Adrenal gland (tissue), 12 donors: Measurements from ENCODE around the gene ACTG1. TPM values are rescaled to one million over a fixed set of nuclear protein-coding genes. Genes with fewer than 3 reads are reported as not detected.

Source experiments
- DNase-seq, 7 donors: peaks; one replicate each; pipeline ENCODE4 v3.0.0-alpha.2; 2019 to 2020
- H3K27ac ChIP-seq, 5 donors: fragments of 200-600 bp; sonication (generic) in 4 of 5; 1 replicate in 3 of 5; 2 replicates in 2 of 5; pipeline versions ENCODE4 v1.5.1 to v1.8.0; 2016 to 2020; ENCODE audit warnings: mild to moderate bottlenecking in 1 of 5
- H3K27me3 ChIP-seq: fragments of 200-600 bp; 2 replicates; pipeline ENCODE4 v1.8.0; 2021
- H3K36me3 ChIP-seq, 2 donors: fragments of 200-600 bp; replicated peaks in 1 of 2; 1 replicate in 1 of 2; 2 replicates in 1 of 2; pipeline versions ENCODE4 v1.5.1 to v1.8.0; 2018 to 2022
- H3K4me1 ChIP-seq, 2 donors: fragments of 200-600 bp; replicated peaks in 1 of 2; 1 replicate in 1 of 2; 2 replicates in 1 of 2; pipeline versions ENCODE4 v1.5.1 to v1.8.0; 2018 to 2021
- H3K4me3 ChIP-seq, 4 donors: fragments of 200-600 bp; sonication (generic) in 3 of 4; one replicate each; pipeline ENCODE4 v1.5.1; 2016 to 2018
- H3K9me3 ChIP-seq, 3 donors: fragments of 200-600 bp; sonication (generic) in 1 of 3; replicated peaks in 1 of 3; 1 replicate in 2 of 3; 2 replicates in 1 of 3; pipeline versions ENCODE4 v1.5.1 to v1.8.0; 2016 to 2021
- CTCF ChIP-seq, 6 experiments: fragments of 450-650 bp in 4 of 6; fragments of 200-600 bp in 2 of 6; sonication (generic) in 1 of 6; IDR thresholded peaks; 1 replicate in 5 of 6; 2 replicates in 1 of 6; pipeline versions ENCODE4 v1.5.1 to v1.8.0; 2016 to 2021; ENCODE audit warnings: antibody characterized with exemption in 6 of 6, mild to moderate bottlenecking in 2 of 6, moderate library complexity in 1 of 6
- POLR2A ChIP-seq, 2 donors: fragments of 450-650 bp; IDR thresholded peaks; one replicate each; pipeline ENCODE4 v1.6.1; 2017; ENCODE audit warnings: antibody characterized with exemption in 2 of 2, mild to moderate bottlenecking in 2 of 2, moderate library complexity in 1 of 2
- WGBS, 4 donors: extraction: QIAGEN DNeasy Blood & Tissue Kit in 2 of 4; methylation state at CpG; one replicate each; pipeline versions ENCODE4 v1.1.5 to v1.1.7; 2013 to 2017; 5-methylcytosine and 5-hydroxymethylcytosine counted together
- intact Hi-C, 2 donors: fragments of 100-400 bp; cut with DNase I; formaldehyde crosslinking; loops; one replicate each; pipeline versions ENCODE4 v1.14.1 to v1.15.0; 2022 to 2023
- polyA plus RNA-seq, 3 donors: library from polyadenylated mRNA; stranded (reverse); fragments of 200-250 nt in 2 of 3; fragments of 350-450 nt in 1 of 3; fragmentation: Illumina TruSeq in 1 of 3; extraction: RNeasy Lipid Tissue Mini Kit (QIAGEN cat#74804) in 1 of 3; gene quantifications; one replicate each; pipeline ENCODE4 v1.2.3, GENCODE V29; 2013 to 2014
- total RNA-seq, 9 donors: library from RNA; depleted of rRNA in 4 of 9; stranded (reverse); fragments of >200 nt in 4 of 9; fragments of 120-200 nt in 1 of 9; fragmentation: NEBNext Ultra II Directional in 1 of 9; extraction: Animal tissue kit (Norgen Biotek cat#: 25700) in 1 of 9; gene quantifications; one replicate each; pipeline versions ENCODE4 v1.1.0 to v1.2.4, GENCODE V29; 2013 to 2023
- donor health status: healthy with polysubstance abuse.
- donor health status: Bipolar disorder and iron deficiency.
- donor health status: DM: yes; HTN: yes; CAD: no.
- donor health status: DM: no; HTN: no; CAD: no.
- donor health status: DM: no; HTN: no; CAD: no.
- donor health status: DM: yes; HTN: yes; CAD: no.

ACTG1 gene
- total and polyA plus RNA-seq, 12 donors, result 828 to 6,446 (median 2,144) TPM

DNA sequence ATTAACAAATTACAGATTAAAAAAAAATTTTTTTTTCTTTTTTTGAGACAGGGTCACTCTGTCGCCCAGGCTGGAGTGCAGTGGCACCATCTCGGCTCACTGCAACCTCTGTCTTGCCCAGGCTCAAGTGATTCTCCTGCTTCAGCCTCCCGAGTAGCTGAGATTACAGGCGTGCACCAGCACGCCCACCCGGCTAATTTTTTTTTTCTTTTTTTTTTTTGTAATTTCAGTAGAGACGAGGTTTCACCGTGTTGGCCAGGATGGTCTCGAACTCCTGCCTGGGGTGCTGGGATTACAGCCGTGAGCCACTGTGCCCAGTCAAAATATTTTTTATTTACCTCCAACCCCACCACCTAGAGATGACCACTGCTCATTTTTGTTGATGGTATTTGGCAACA is 25.5 kb downstream of the ACTG1 start:
- intact Hi-C loops, result loop anchor here (5.0 to 10.0 kb wide), 3 partner anchors 92 to 342 kb away; partner anchors contain the start of gene BAHCC1 (in 1 of the 2)
- H3K4me1 ChIP-seq, result peaks cover 11 to 36% of the 10 kb centered on the region in 2 donors
- no peaks in the 10 kb centered on the region for H3K36me3 ChIP-seq
- no peaks in the 10 kb centered on the region for H3K27me3 ChIP-seq
- no peak overlapping the region for H3K27ac ChIP-seq
- H3K4me3 ChIP-seq, result no peak overlapping the region
- WGBS, 4 donors, result 62 to 82% (median 71%) methylated on average over 10 of the region's 10 CpGs
- no peak for DNase-seq
- TF ChIP-seq POLR2A (IDR thresholded peaks at IDR 0.05) (no peak), CTCF (IDR thresholded peaks at IDR 0.05) (no peak)
- H3K9me3 ChIP-seq, result no peaks in the 10 kb centered on the region

GRCh38 chr17:81486199-81486810 is 26.3 kb downstream of the ACTG1 start:
- intact Hi-C loops, result loop anchor here (5.0 to 10.0 kb wide), 3 partner anchors 92 to 342 kb away; partner anchors contain the start of gene BAHCC1 (in 1 of the 2)
- DNase-seq, result no peak
- Histone ChIP-seq H3K4me1 (peaks cover 11 to 43% of the 10 kb centered on the region in 2 donors), H3K36me3 (no peaks in the 10 kb centered on the region), H3K4me3 (no peak overlapping the region), H3K9me3 (no peaks in the 10 kb centered on the region), H3K27me3 (no peaks in the 10 kb centered on the region), H3K27ac (no peak overlapping the region)
- TF ChIP-seq POLR2A (IDR thresholded peaks at IDR 0.05), result no peak
- TF ChIP-seq CTCF (IDR thresholded peaks at IDR 0.05), result no peak
- 67 to 71% (median 70%) methylated on average over 17 of the region's 17 CpGs for WGBS, 4 donors

DNA sequence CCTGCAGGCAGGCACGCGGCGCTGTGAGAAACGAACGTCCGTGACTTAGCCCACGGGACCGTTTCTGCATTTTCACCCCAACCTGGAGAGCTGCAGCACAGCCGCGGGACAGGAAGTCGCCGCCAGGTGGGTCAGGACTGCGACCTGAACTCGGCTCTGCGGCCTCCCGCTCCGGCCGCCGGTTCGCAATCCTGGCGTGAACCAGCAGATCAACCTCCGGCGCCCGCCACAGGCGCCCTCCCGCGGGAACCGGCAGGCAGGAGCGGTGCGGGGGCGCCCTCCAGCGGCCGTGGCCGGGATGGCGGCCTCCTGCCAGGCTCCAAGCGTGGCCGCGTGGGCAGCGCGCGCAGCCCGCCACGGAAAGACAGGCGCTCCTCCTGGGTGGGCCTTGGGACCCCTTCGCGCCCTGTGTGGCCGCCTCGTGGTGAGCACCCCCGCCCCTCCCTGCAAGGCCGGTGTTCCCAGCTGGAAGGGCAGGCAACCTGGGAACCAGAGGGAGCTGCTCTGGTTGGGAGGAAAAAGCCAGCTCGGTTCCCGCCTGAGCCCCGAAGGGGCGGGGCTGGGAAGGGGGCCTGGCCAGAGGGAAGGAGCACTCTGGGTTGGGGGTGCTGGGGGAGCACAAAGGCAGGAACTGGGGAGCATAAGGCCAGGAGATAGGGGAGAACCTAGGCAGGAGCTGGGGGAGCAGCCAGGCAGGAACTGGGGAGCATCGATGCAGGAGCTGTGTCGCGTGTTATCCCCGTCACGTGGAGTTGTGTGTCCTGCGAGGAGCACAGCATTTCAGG is 28.2 kb downstream of the ACTG1 start:
- Histone ChIP-seq H3K4me1 (peaks cover 26 to 54% of the 10 kb centered on the region in 2 donors), H3K27me3 (no peaks in the 10 kb centered on the region), H3K27ac (no peak overlapping the region), H3K4me3 (peak overlapping the region in 2 of 4 donors; percentile 15 to 44), H3K9me3 (no peaks in the 10 kb centered on the region), H3K36me3 (no peaks in the 10 kb centered on the region)
- DNase-seq, result peak; percentile 83 to 90 (median 89)
- peak in 1 of 2 donors; percentile 34 for TF ChIP-seq POLR2A (IDR thresholded peaks at IDR 0.05)
- peak; percentile 56 to 100 (median 84) for TF ChIP-seq CTCF (IDR thresholded peaks at IDR 0.05)
- 6 to 12% (median 8%) methylated on average over 12 to 60 of the region's 60 CpGs for WGBS, 4 donors
- intact Hi-C loops, result loop anchor here (5.0 to 10.0 kb wide), 4 partner anchors 90 to 340 kb away; partner anchors contain the start of genes BAHCC1 (in 1 of the 2) and SLC38A10 (in 1 of the 2)

DNA sequence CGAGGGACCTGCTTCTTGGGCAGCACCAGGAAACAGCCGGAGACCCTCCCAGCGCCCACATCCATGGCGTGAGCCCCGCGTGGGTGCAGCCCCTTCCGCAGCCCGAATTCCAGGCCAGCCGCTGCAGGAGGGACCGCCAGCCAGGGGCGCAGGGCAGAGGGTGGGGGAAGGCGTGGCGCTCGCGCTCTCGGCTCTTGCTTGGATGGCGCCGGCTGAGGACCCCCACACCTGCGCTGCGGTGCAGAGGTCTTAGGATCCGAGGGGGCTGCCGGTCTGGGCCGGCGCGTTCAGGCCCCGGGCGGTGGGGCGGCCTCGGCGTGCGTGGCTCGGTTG is 28.8 kb downstream of the ACTG1 start:
- Histone ChIP-seq H3K27me3 (no peaks in the 10 kb centered on the region), H3K4me1 (peaks cover 26 to 52% of the 10 kb centered on the region in 2 donors), H3K36me3 (no peaks in the 10 kb centered on the region), H3K27ac (no peak overlapping the region), H3K9me3 (no peaks in the 10 kb centered on the region), H3K4me3 (peak overlapping the region in 2 of 4 donors; percentile 15 to 44)
- whole genome bisulfite sequencing, 4 donors, result 24 to 33% (median 29%) methylated on average over 5 to 32 of the region's 32 CpGs
- DNase-seq, result no peak
- TF ChIP-seq CTCF (IDR thresholded peaks at IDR 0.05) (no peak), POLR2A (IDR thresholded peaks at IDR 0.05) (no peak)
- intact Hi-C loops, result loop anchor here (5.0 to 10.0 kb wide), 4 partner anchors 89 to 339 kb away; partner anchors contain the start of genes BAHCC1 (in 1 of the 2) and SLC38A10 (in 1 of the 2)
